Osteoblast (primary cell): ENCODE data around the gene ZWILCH. TPM values are rescaled to one million over a fixed set of nuclear protein-coding genes. Genes with fewer than 3 reads are reported as not detected.

ENCODE experiments used
- DNase-seq: peaks from one replicate; pipeline ENCODE4 v3.0.0; 2011; ENCODE audit warnings: low spot score, mixed read lengths; ENCODE audit not compliant: insufficient read length; ENCODE audit errors: missing footprints
- H2AFZ ChIP-seq: 2 replicates; pipeline ENCODE4 v1.6.0; 2011; ENCODE audit warnings: mild to moderate bottlenecking, low read length
- H3K27ac ChIP-seq: 2 replicates; pipeline ENCODE4 v1.5.1; 2011; ENCODE audit warnings: mild to moderate bottlenecking, low read depth, low read length, moderate library complexity
- H3K27me3 ChIP-seq: 2 replicates; pipeline ENCODE4 v1.6.0; 2012; ENCODE audit warnings: mild to moderate bottlenecking, control low read depth, inconsistent platforms, low read length, moderate library complexity; ENCODE audit not compliant: insufficient read depth
- H3K36me3 ChIP-seq: 2 replicates; pipeline ENCODE4 v1.5.1; 2011; ENCODE audit warnings: mild to moderate bottlenecking, low read length, control low read depth, moderate library complexity; ENCODE audit not compliant: insufficient read depth
- H3K4me1 ChIP-seq: 2 replicates; pipeline ENCODE4 v1.5.1; 2011; ENCODE audit warnings: mild to moderate bottlenecking, low read length, control low read depth, moderate library complexity; ENCODE audit not compliant: insufficient read depth
- H3K4me2 ChIP-seq: 2 replicates; pipeline ENCODE4 v1.6.0; 2011; ENCODE audit warnings: mild to moderate bottlenecking, low read length; ENCODE audit not compliant: insufficient read depth
- H3K4me3 ChIP-seq: fragments of 200-600 bp; sonication (generic); 3 replicates; pipeline ENCODE4 v1.5.1; 2012; ENCODE audit warnings: mild to moderate bottlenecking, low read length, inconsistent platforms; ENCODE audit not compliant: insufficient read depth
- H3K79me2 ChIP-seq: 2 replicates; pipeline ENCODE4 v1.6.0; 2012; ENCODE audit warnings: mild to moderate bottlenecking, low read length, control low read depth, inconsistent platforms; ENCODE audit not compliant: insufficient read depth
- H3K9me3 ChIP-seq: 2 replicates; pipeline ENCODE4 v1.5.1; 2011; ENCODE audit warnings: low read depth, low read length, control low read depth
- H4K20me1 ChIP-seq: 2 replicates; pipeline ENCODE4 v1.6.0; 2012; ENCODE audit warnings: mild to moderate bottlenecking, low read length, control low read depth; ENCODE audit not compliant: insufficient read depth
- total RNA-seq: library from RNA; depleted of rRNA; stranded (reverse); fragments of >200 nt; gene quantifications from 2 replicates; pipeline ENCODE4 v1.2.3, GENCODE V29; 2012
- TF ChIP-seq, protein P1 (sequence below): IDR thresholded peaks from 2 replicates; pipeline ENCODE4 v1.5.1; 2011; ENCODE audit warnings: mild to moderate bottlenecking, low read depth, low read length, moderate library complexity; ENCODE audit errors: extremely low read depth

Gene ZWILCH
- total RNA-seq, 1 donor, result 8.7 TPM

DNA sequence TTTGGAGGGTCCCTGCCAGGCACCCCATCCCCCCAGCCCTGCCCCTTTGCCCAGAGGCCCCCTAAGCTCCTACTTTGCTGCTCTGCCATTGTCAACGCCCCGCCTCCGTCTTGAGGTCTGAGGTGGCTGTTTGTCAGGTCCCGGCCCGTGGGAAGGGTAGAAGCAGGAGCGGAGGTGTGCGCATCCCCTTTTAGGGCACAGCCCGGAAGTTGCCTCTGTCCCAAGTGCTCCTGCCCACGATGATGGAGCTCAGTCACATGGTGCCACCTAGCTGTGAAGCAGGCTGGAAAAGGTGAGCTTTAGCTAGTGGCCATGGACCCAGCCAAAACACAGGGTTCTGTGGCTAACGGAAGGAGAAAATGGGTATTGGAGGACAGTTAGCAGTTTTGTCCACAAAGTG is 89.2 kb downstream of the ZWILCH start:
- DNase-seq, result peak; percentile 4
- Histone ChIP-seq H3K36me3 (no peaks in the 10 kb centered on the region), H3K79me2 (no peaks in the 10 kb centered on the region), H3K4me3 (no peak overlapping the region), H3K9me3 (no peaks in the 10 kb centered on the region), H3K4me1 (peaks cover 6% of the 10 kb centered on the region), H3K27ac (no peak overlapping the region), H3K27me3 (peaks cover 3% of the 10 kb centered on the region), H2AFZ (no peak overlapping the region), H3K4me2 (no peak overlapping the region), H4K20me1 (no peaks in the 10 kb centered on the region)
- TF ChIP-seq, protein P1, sequence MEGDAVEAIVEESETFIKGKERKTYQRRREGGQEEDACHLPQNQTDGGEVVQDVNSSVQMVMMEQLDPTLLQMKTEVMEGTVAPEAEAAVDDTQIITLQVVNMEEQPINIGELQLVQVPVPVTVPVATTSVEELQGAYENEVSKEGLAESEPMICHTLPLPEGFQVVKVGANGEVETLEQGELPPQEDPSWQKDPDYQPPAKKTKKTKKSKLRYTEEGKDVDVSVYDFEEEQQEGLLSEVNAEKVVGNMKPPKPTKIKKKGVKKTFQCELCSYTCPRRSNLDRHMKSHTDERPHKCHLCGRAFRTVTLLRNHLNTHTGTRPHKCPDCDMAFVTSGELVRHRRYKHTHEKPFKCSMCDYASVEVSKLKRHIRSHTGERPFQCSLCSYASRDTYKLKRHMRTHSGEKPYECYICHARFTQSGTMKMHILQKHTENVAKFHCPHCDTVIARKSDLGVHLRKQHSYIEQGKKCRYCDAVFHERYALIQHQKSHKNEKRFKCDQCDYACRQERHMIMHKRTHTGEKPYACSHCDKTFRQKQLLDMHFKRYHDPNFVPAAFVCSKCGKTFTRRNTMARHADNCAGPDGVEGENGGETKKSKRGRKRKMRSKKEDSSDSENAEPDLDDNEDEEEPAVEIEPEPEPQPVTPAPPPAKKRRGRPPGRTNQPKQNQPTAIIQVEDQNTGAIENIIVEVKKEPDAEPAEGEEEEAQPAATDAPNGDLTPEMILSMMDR, result no peak

DNA sequence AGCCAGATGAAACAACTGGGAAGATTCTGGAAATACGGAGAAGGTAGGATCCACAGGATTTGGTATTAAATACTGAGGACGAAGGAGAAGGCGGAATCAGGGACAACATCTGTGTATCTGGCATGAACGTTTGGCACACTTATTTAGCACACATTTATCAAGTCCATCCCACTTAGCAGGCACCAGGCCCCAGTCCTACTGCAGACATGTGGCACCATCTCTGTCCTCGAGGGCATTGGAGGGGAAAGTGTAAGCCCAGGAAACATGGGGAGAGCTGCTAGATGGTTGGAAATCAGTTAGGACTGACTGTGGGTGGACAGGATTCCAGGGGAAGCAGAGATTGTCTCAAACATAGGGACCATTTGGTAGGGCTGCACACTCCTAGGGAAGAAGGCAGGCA is 89.7 kb downstream of the ZWILCH start:
- Histone ChIP-seq H3K4me2 (no peak overlapping the region), H3K79me2 (no peaks in the 10 kb centered on the region), H4K20me1 (no peaks in the 10 kb centered on the region), H2AFZ (no peak overlapping the region), H3K27ac (no peak overlapping the region), H3K27me3 (peaks cover 3% of the 10 kb centered on the region), H3K9me3 (no peaks in the 10 kb centered on the region), H3K4me1 (peaks cover 6% of the 10 kb centered on the region), H3K4me3 (no peak overlapping the region), H3K36me3 (no peaks in the 10 kb centered on the region)
- peak; percentile 13 for DNase-seq
- TF ChIP-seq, protein P1, result no peak

DNA sequence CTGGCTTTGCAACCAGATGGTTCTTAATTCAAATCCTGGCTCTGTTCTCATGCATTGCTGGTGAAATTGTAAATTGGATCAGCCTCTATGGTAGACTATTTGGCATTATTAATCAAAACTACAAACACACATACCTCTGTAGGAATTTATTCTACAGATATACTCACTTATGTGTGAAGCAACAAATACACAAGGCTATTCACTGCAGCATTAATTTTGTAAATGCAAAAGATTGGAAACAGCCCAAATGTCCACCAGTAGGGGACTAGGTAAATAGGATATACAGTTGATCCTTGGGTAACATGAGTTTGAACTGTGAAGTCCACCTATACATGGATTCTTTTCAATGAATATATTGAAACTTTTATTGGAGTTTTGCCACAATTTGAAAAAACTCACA is 90.2 kb downstream of the ZWILCH start:
- Histone ChIP-seq H3K27ac (no peak overlapping the region), H3K9me3 (no peaks in the 10 kb centered on the region), H3K4me3 (no peak overlapping the region), H3K79me2 (no peaks in the 10 kb centered on the region), H3K4me2 (no peak overlapping the region), H3K4me1 (peaks cover 6% of the 10 kb centered on the region), H3K27me3 (peaks cover 3% of the 10 kb centered on the region), H4K20me1 (no peaks in the 10 kb centered on the region), H3K36me3 (no peaks in the 10 kb centered on the region), H2AFZ (no peak overlapping the region)
- TF ChIP-seq, protein P1, result no peak
- peak; percentile 53 for DNase-seq

DNA sequence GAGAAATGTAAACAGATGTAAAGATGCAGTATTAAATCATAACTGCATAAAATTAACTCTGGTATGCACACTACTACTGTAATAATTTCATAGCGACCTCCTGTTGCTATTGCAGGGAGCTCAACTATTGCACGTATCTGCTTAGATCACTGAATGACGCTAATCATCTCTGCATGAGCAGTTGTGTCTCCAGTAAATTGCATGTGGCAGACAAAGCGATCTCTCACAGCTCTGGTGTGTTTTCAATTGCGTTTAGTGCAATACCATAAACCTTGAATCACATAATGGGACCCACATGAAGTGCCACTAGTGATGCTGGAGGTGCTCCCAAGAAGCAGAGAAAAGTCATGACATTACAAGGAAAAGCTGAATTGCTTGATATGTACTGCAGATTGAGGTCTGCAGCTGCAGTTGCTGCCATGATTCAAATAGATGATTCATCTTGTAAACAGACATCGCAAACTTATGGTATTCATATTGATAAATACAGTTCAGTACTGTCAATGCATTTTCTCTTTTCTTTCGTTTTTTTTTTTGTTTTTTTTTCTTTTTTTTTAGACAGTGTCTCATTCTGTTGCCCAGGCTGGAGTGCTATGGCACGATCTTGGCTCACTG is 90.9 kb downstream of the ZWILCH start:
- peak; percentile 67 for DNase-seq
- TF ChIP-seq, protein P1, result no peak
- H3K27ac ChIP-seq, result no peak overlapping the region
- peak overlapping the region; percentile 28 for H3K4me2 ChIP-seq
- H2AFZ ChIP-seq, result no peak overlapping the region
- no peak overlapping the region for H3K4me3 ChIP-seq
- H3K27me3 ChIP-seq, result peaks cover 2% of the 10 kb centered on the region
- H3K9me3 ChIP-seq, result no peaks in the 10 kb centered on the region
- H4K20me1 ChIP-seq, result no peaks in the 10 kb centered on the region
- no peaks in the 10 kb centered on the region for H3K79me2 ChIP-seq
- no peaks in the 10 kb centered on the region for H3K36me3 ChIP-seq
- peaks cover 6% of the 10 kb centered on the region for H3K4me1 ChIP-seq
